Esophagus muscularis mucosa (tissue), 4 donors: Measurements from ENCODE around the gene GDF9. TPM values are rescaled to one million over a fixed set of nuclear protein-coding genes. Genes with fewer than 3 reads are reported as not detected.
"Not testable (repeated sequence)": the region's sequence is repeated elsewhere in the genome, so short reads cannot be mapped to it uniquely, and the experiment has no call there.

Experiments used
- DNase-seq: peaks from one replicate; pipeline ENCODE4 v3.0.0-alpha.2; 2017; ENCODE audit errors: extremely low spot score
- H3K27ac ChIP-seq, 4 donors: fragments of 200-600 bp; sonication (generic); replicated peaks in 1 of 4; 1 replicate in 3 of 4; 2 replicates in 1 of 4; pipeline ENCODE4 v1.5.1; 2016 to 2019; ENCODE audit warnings: mild to moderate bottlenecking in 1 of 4
- H3K27me3 ChIP-seq, 4 donors: fragments of 200-600 bp; sonication (generic); one replicate each; pipeline versions ENCODE4 v1.5.1 to v1.6.0; 2016 to 2019
- H3K36me3 ChIP-seq, 4 donors: fragments of 200-600 bp; sonication (generic); one replicate each; pipeline ENCODE4 v1.5.1; 2016 to 2019
- H3K4me1 ChIP-seq, 4 donors: fragments of 200-600 bp; sonication (generic); one replicate each; pipeline ENCODE4 v1.5.1; 2016 to 2019
- H3K4me3 ChIP-seq, 4 donors: fragments of 200-600 bp; sonication (generic); 1 replicate in 2 of 4; 2 replicates in 2 of 4; pipeline ENCODE4 v1.5.1; 2016 to 2019; ENCODE audit warnings: mild to moderate bottlenecking in 4 of 4, moderate library complexity in 1 of 4
- H3K9me3 ChIP-seq, 4 donors: fragments of 200-600 bp; sonication (generic); 1 replicate in 3 of 4; 2 replicates in 1 of 4; pipeline ENCODE4 v1.5.1; 2016 to 2019
- EP300 ChIP-seq: sonication (generic); formaldehyde crosslinking; IDR thresholded peaks from one replicate; pipeline ENCODE4 v1.6.1; 2017; ENCODE audit warnings: antibody characterized with exemption
- POLR2A ChIP-seq: fragments of 450-650 bp; IDR thresholded peaks from one replicate; pipeline ENCODE4 v1.6.1; 2017; ENCODE audit warnings: antibody characterized with exemption, moderate library complexity, mild to moderate bottlenecking, low read depth
- POLR2AphosphoS5 ChIP-seq, 2 donors: sonication (generic); formaldehyde crosslinking; IDR thresholded peaks; one replicate each; pipeline ENCODE4 v1.6.1; 2017; ENCODE audit warnings: antibody characterized with exemption in 2 of 2
- WGBS: methylation state at CpG from one replicate; pipeline ENCODE4 v1.1.5; 2018; 5-methylcytosine and 5-hydroxymethylcytosine counted together
- intact Hi-C: fragments of 100-400 bp; cut with DNase I; formaldehyde crosslinking; loops from one replicate; pipeline ENCODE4 v1.15.1; 2023
- total RNA-seq, 4 donors: library from RNA; depleted of rRNA; stranded (reverse); fragments of >200 nt; gene quantifications; one replicate each; pipeline versions ENCODE4 v1.1.0 to v1.2.1, GENCODE V29; 2016
- TF ChIP-seq, protein P1 (sequence below), 3 experiments: fragments of 200-600 bp in 2 of 3; fragments of 450-650 bp in 1 of 3; sonication (generic) in 2 of 3; IDR thresholded peaks; one replicate each; pipeline ENCODE4 v1.5.1; 2017 to 2019; ENCODE audit warnings: antibody characterized with exemption in 3 of 3, mild to moderate bottlenecking in 2 of 3, moderate library complexity in 1 of 3

Gene GDF9
- total RNA-seq, 4 donors from 2014 or later, result under 0.01 to 1.4 (median 0.23) TPM; not detected in 1

GRCh38 chr5:132867046-132867451, 780 bp upstream of the GDF9 start:
- WGBS, result 2% methylated on average over 13 of the region's 13 CpGs
- TF ChIP-seq POLR2A (no peak), POLR2AphosphoS5 (IDR thresholded peaks at IDR 0.05) (no peak), EP300 (no peak)
- TF ChIP-seq, protein P1, sequence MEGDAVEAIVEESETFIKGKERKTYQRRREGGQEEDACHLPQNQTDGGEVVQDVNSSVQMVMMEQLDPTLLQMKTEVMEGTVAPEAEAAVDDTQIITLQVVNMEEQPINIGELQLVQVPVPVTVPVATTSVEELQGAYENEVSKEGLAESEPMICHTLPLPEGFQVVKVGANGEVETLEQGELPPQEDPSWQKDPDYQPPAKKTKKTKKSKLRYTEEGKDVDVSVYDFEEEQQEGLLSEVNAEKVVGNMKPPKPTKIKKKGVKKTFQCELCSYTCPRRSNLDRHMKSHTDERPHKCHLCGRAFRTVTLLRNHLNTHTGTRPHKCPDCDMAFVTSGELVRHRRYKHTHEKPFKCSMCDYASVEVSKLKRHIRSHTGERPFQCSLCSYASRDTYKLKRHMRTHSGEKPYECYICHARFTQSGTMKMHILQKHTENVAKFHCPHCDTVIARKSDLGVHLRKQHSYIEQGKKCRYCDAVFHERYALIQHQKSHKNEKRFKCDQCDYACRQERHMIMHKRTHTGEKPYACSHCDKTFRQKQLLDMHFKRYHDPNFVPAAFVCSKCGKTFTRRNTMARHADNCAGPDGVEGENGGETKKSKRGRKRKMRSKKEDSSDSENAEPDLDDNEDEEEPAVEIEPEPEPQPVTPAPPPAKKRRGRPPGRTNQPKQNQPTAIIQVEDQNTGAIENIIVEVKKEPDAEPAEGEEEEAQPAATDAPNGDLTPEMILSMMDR (IDR thresholded peaks at IDR 0.05), result no peak
- no peak for DNase-seq
- no peaks in the 10 kb centered on the region for H3K9me3 ChIP-seq
- H3K4me1 ChIP-seq, result peaks cover 18 to 31% (median 21%) of the 10 kb centered on the region in 4 donors
- H3K4me3 ChIP-seq, result peak overlapping the region; percentile 70 to 91 (median 82)
- peak overlapping the region; percentile 90 to 96 (median 92) for H3K27ac ChIP-seq
- intact Hi-C loops, result loop anchor here (5.0 kb wide), 1 partner anchor 35 kb away; the partner anchor contains the start of gene SHROOM1
- H3K36me3 ChIP-seq, result peaks cover 18 to 45% (median 38%) of the 10 kb centered on the region in 4 donors
- no peaks in the 10 kb centered on the region for H3K27me3 ChIP-seq

GRCh38 chr5:132865668-132866341, 464 bp downstream of the GDF9 start:
- WGBS, result 29% methylated on average over 29 of the region's 30 CpGs
- Histone ChIP-seq H3K4me3 (peak overlapping the region; percentile 70 to 91 (median 82)), H3K36me3 (peaks cover 14 to 33% (median 32%) of the 10 kb centered on the region in 4 donors), H3K27me3 (no peaks in the 10 kb centered on the region), H3K9me3 (no peaks in the 10 kb centered on the region), H3K27ac (peak overlapping the region; percentile 90 to 96 (median 92)), H3K4me1 (peaks cover 13 to 31% (median 21%) of the 10 kb centered on the region in 4 donors)
- no peak for TF ChIP-seq EP300
- TF ChIP-seq, protein P1 (IDR thresholded peaks at IDR 0.05), result no peak
- no peak for TF ChIP-seq POLR2A
- no peak for TF ChIP-seq POLR2AphosphoS5 (IDR thresholded peaks at IDR 0.05)
- no peak for DNase-seq
- intact Hi-C loops, result loop anchor here (5.0 kb wide), 1 partner anchor 34 kb away; the partner anchor contains the start of gene SHROOM1

DNA sequence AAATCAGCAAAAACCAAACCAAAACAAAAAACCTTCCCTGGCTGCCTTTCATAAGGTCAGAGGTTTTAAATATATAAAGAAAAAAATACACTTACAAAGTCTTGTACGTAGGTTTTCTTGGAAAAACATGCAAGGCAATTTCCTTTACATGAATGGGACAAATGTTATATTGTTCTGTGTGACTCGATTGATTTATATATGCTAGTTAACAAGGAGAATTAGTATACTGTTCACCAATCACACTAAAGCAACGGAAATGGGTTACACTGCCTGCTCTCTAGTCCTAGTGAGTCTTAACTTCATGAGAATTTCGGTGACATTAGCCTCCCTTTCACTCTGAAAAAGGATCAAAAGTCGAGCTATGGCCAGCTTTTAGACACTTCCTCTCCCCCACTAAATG, 5.5 kb downstream of the GDF9 start:
- no peak for DNase-seq
- no peak overlapping the region for H3K27ac ChIP-seq
- no peaks in the 10 kb centered on the region for H3K9me3 ChIP-seq
- intact Hi-C loops, result no loop called here
- H3K36me3 ChIP-seq, result no peaks in the 10 kb centered on the region
- peaks cover 3 to 5% (median 4%) of the 10 kb centered on the region in 4 donors for H3K4me1 ChIP-seq
- TF ChIP-seq POLR2AphosphoS5 (IDR thresholded peaks at IDR 0.05) (no peak), EP300 (no peak), POLR2A (no peak)
- TF ChIP-seq, protein P1 (IDR thresholded peaks at IDR 0.05), result no peak
- no peak overlapping the region for H3K4me3 ChIP-seq
- H3K27me3 ChIP-seq, result no peaks in the 10 kb centered on the region
- WGBS, result 62% methylated on average over 5 of the region's 5 CpGs

- Histone ChIP-seq H3K36me3 (no peaks in the 10 kb centered on the region), H3K27ac (no peak overlapping the region), H3K4me3 (no peak overlapping the region), H3K27me3 (no peaks in the 10 kb centered on the region), H3K4me1 (no peaks in the 10 kb centered on the region), H3K9me3 (no peaks in the 10 kb centered on the region)
- no peak for DNase-seq
- intact Hi-C loops, result no loop called here
- TF ChIP-seq EP300, result no peak
- 77% methylated on average over 2 of the region's 2 CpGs for WGBS
These were observed 6.3 kb downstream of the GDF9 start for GRCh38 chr5:132859889-132860437.

DNA sequence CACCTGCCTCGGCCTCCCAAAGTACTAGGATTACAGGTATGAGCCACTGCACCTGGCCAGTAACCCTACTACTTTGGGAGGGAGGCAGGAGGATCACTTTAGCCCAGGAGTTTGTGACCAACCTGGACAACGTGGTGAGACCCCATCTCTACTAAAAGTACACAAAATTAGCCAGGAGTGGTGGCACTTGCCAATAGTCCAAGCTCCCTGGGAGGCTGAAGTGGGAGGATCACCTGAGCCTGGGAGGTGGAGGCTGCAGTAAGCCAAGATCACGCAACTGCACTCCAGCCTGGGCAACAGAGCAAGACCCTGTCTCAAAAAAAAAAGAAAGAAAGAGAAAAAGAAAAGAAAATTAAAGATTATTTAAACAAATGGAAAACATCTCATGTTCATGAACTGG, 10.3 kb downstream of the GDF9 start:
- 76% methylated on average over 3 of the region's 3 CpGs for WGBS
- DNase-seq, result no peak
- TF ChIP-seq, protein P1 (IDR thresholded peaks at IDR 0.05), result no peak
- TF ChIP-seq POLR2A, result no peak
- no peak for TF ChIP-seq POLR2AphosphoS5 (IDR thresholded peaks at IDR 0.05)
- TF ChIP-seq EP300, result no peak
- intact Hi-C loops, result no loop called here
- H3K27ac ChIP-seq, result no peak overlapping the region
- H3K4me1 ChIP-seq, result no peaks in the 10 kb centered on the region
- H3K9me3 ChIP-seq, result no peaks in the 10 kb centered on the region
- no peaks in the 10 kb centered on the region for H3K36me3 ChIP-seq
- H3K4me3 ChIP-seq, result no peak overlapping the region
- no peaks in the 10 kb centered on the region for H3K27me3 ChIP-seq

DNA sequence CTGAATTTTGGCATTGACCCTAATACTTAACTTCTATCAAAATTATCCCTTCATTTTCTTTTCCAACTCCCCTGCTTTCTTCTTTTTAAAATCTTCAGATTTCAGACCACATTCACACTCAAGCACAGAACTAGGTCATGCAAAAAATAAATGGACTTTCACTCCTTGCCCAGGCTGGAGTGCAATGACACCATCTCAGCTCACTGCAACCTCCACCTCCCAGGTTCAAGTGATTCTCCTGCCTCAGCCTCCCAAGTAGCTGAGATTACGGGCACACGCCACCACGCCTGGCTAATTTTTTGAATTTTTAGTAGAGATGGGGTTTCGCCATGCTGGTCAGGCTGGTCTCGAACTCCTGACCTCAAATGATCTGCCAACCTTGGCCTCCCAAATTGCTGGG, 11.3 kb downstream of the GDF9 start:
- H3K36me3 ChIP-seq, DNase-seq, H3K4me3 ChIP-seq, intact Hi-C loops, H3K27ac ChIP-seq, H3K4me1 ChIP-seq, H3K9me3 ChIP-seq, H3K27me3 ChIP-seq: not testable (repeated sequence)
- 84% methylated on average over 5 of the region's 5 CpGs for WGBS
